HEK293T (cell line): ENCODE measurements around the gene AHNAK2.

ENCODE experiments used
- CTCF ChIA-PET: fragments of 350-600 bp; formaldehyde crosslinking; extraction: SDS; loops from one replicate; lab custom pipeline; 2021; ENCODE audit warnings: antibody characterized with exemption, inconsistent platforms; lab: Yijun Ruan, JAX
- POLR2A ChIA-PET: fragments of 350-600 bp; formaldehyde crosslinking; extraction: SDS; loops from one replicate; lab custom pipeline; 2020; ENCODE audit warnings: antibody characterized with exemption, inconsistent platforms; lab: Yijun Ruan, JAX
- DNase-seq: peaks from one replicate; pipeline ENCODE4 v3.0.0; 2012; ENCODE audit warnings: mixed read lengths; ENCODE audit errors: extremely low spot score
- ARNT ChIP-seq: fragments of 450-650 bp; IDR thresholded peaks from 2 replicates; pipeline ENCODE4 v1.6.1; 2017; ENCODE audit warnings: mild to moderate bottlenecking
- BHLHE40 ChIP-seq: fragments of 450-650 bp; IDR thresholded peaks from 2 replicates; pipeline ENCODE4 v1.6.1; 2016; ENCODE audit warnings: mild to moderate bottlenecking, moderate library complexity, borderline replicate concordance
- CTBP1 ChIP-seq: fragments of 450-650 bp; IDR thresholded peaks from 2 replicates; pipeline ENCODE4 v1.6.1; 2016; ENCODE audit warnings: borderline replicate concordance
- ELF4 ChIP-seq: fragments of 450-650 bp; IDR thresholded peaks from 2 replicates; pipeline ENCODE4 v1.6.1; 2017; ENCODE audit warnings: antibody characterized with exemption
- FOXA1 ChIP-seq: fragments of 450-650 bp; IDR thresholded peaks from 2 replicates; pipeline ENCODE4 v1.6.1; 2016; ENCODE audit warnings: mild to moderate bottlenecking
- FOXK2 ChIP-seq: fragments of 450-650 bp; IDR thresholded peaks from 2 replicates; pipeline ENCODE4 v1.6.1; 2016; ENCODE audit warnings: mild to moderate bottlenecking
- FOXM1 ChIP-seq: fragments of 450-650 bp; IDR thresholded peaks from 2 replicates; pipeline ENCODE4 v1.6.1; 2017; ENCODE audit warnings: mild to moderate bottlenecking, borderline replicate concordance
- HDGF ChIP-seq: fragments of 450-650 bp; IDR thresholded peaks from 2 replicates; pipeline ENCODE4 v1.6.1; 2017; ENCODE audit warnings: antibody characterized with exemption, borderline replicate concordance
- L3MBTL2 ChIP-seq: fragments of 450-650 bp; conservative IDR thresholded peaks from 2 replicates; pipeline ENCODE4 v1.6.1; 2016; ENCODE audit warnings: mild to moderate bottlenecking
- LEF1 ChIP-seq: fragments of 450-650 bp; IDR thresholded peaks from 2 replicates; pipeline ENCODE4 v1.6.1; 2017; ENCODE audit warnings: mild to moderate bottlenecking, borderline replicate concordance
- NFRKB ChIP-seq: fragments of 450-650 bp; IDR thresholded peaks from 2 replicates; pipeline ENCODE4 v1.6.1; 2016; ENCODE audit warnings: mild to moderate bottlenecking, moderate library complexity
- PKNOX1 ChIP-seq: fragments of 450-650 bp; IDR thresholded peaks from 2 replicates; pipeline ENCODE4 v1.6.1; 2016
- SP1 ChIP-seq: fragments of 450-650 bp; IDR thresholded peaks from 2 replicates; pipeline ENCODE4 v1.6.1; 2017
- SUZ12 ChIP-seq: fragments of 450-650 bp; IDR thresholded peaks from 2 replicates; pipeline ENCODE4 v1.6.1; 2016; ENCODE audit warnings: mild to moderate bottlenecking
- TARDBP ChIP-seq: fragments of 450-650 bp; IDR thresholded peaks from 2 replicates; pipeline ENCODE4 v1.6.1; 2016
- ZNF384 ChIP-seq: fragments of 450-650 bp; IDR thresholded peaks from 2 replicates; pipeline ENCODE4 v1.6.1; 2016

The AHNAK2 gene

GRCh38 chr14:104937161-104937560, 41.0 kb downstream of the AHNAK2 start:
- ChIA-PET POLR2A (interaction anchor here (0.6 to 1.1 kb wide), 3 partner anchors 36 to 167 kb away, joined by 3 to 4 read pairs (median 3); no protein-coding TSS in a partner anchor), CTCF (no interaction called here)
- no peak for DNase-seq
- TF ChIP-seq NFRKB: no peak
- no peak for TF ChIP-seq BHLHE40
- TF ChIP-seq FOXA1: no peak
- no peak for TF ChIP-seq ELF4
- TF ChIP-seq CTBP1: no peak

GRCh38 chr14:104936361-104937155, 41.6 kb downstream of the AHNAK2 start:
- no peak for DNase-seq
- POLR2A ChIA-PET: interaction anchor here (0.9 to 1.1 kb wide), 2 partner anchors 37 to 167 kb away, joined by 3 to 4 read pairs; no protein-coding TSS in a partner anchor
- CTCF ChIA-PET: no interaction called here
- TF ChIP-seq ARNT (no peak), NFRKB (no peak), LEF1 (no peak), BHLHE40 (no peak), SUZ12 (no peak), L3MBTL2 (no peak), SP1 (no peak), FOXA1 (no peak), TARDBP (no peak), CTBP1 (no peak), FOXM1 (no peak)

GRCh38 chr14:104935955-104936354, 42.2 kb downstream of the AHNAK2 start:
- CTCF ChIA-PET: interaction anchor here (0.6 kb wide), 1 partner anchor 49 kb away, joined by 3 read pairs; no protein-coding TSS in a partner anchor
- TF ChIP-seq FOXA1: no peak
- no peak for TF ChIP-seq ELF4
- no peak for TF ChIP-seq FOXM1
- TF ChIP-seq L3MBTL2: no peak
- no peak for TF ChIP-seq ARNT
- no peak for TF ChIP-seq FOXK2
- no peak for TF ChIP-seq NFRKB
- TF ChIP-seq LEF1: no peak
- TF ChIP-seq SUZ12: no peak
- TF ChIP-seq PKNOX1: no peak
- TF ChIP-seq SP1: no peak
- no peak for TF ChIP-seq ZNF384
- no peak for TF ChIP-seq TARDBP
- no peak for TF ChIP-seq BHLHE40
- no peak for TF ChIP-seq HDGF
- DNase-seq: no peak
- POLR2A ChIA-PET: interaction anchor here (1.1 kb wide), 1 partner anchor 37 kb away, joined by 4 read pairs; no protein-coding TSS in a partner anchor

- TF ChIP-seq PKNOX1 (no peak), LEF1 (no peak), CTBP1 (no peak), NFRKB (no peak), HDGF (no peak), SUZ12 (no peak), SP1 (no peak), TARDBP (no peak), FOXK2 (no peak), ZNF384 (no peak), ELF4 (no peak), ARNT (no peak), L3MBTL2 (no peak), FOXA1 (no peak), FOXM1 (no peak), BHLHE40 (no peak)
- no peak for DNase-seq
- POLR2A ChIA-PET: interaction anchor here (0.9 to 1.3 kb wide), 4 partner anchors 30 to 183 kb away, joined by 3 read pairs; partner anchors contain the start of gene SIVA1
- CTCF ChIA-PET: interaction anchor here (0.6 to 1.0 kb wide), 2 partner anchors 40 to 50 kb away, joined by 3 to 5 read pairs; no protein-coding TSS in a partner anchor
Measured at GRCh38 chr14:104935026-104935650, 43.0 kb downstream of the AHNAK2 start.

- TF ChIP-seq SP1 (no peak), FOXM1 (no peak), BHLHE40 (no peak), HDGF (no peak), ARNT (no peak), TARDBP (no peak), L3MBTL2 (no peak), PKNOX1 (no peak), FOXK2 (no peak), NFRKB (no peak), FOXA1 (no peak), CTBP1 (no peak), ZNF384 (no peak), ELF4 (no peak), LEF1 (no peak), SUZ12 (no peak)
- ChIA-PET POLR2A (interaction anchor here (0.9 to 1.3 kb wide), 4 partner anchors 31 to 100 kb away, joined by 3 read pairs; partner anchors contain the start of gene CDCA4), CTCF (interaction anchor here (0.6 to 1.0 kb wide), 2 partner anchors 42 to 79 kb away, joined by 3 to 5 read pairs; no protein-coding TSS in a partner anchor)
- DNase-seq: no peak
Measured at GRCh38 chr14:104933746-104934733, 44.1 kb downstream of the AHNAK2 start.
